Skin of body (tissue), 2 donors: Measurements from ENCODE around the gene STX7. TPM values are rescaled to one million over a fixed set of nuclear protein-coding genes. Genes with fewer than 3 reads are reported as not detected.
A peak's percentile ranks its signal among the peaks of the same experiment; 100 is the strongest.

ENCODE experiments used
- DNase-seq: peaks from one replicate; lab custom pipeline; 2025; lab: John Stamatoyannopoulos, UW
- total RNA-seq: library from RNA; depleted of rRNA; stranded (reverse); fragments of >200 nt; gene quantifications from one replicate; pipeline ENCODE4 v1.2.3, GENCODE V29; 2014

The STX7 gene
- total RNA-seq, 1 donor from 2014 or later, result 25.9 TPM

GRCh38 chr6:132506869-132507808, 5.8 kb downstream of the STX7 start:
- no peak for DNase-seq

- DNase-seq, result no peak
Measured at GRCh38 chr6:132506461-132506860, 6.5 kb downstream of the STX7 start.

- no peak for DNase-seq
Measured at GRCh38 chr6:132505158-132505557, 7.8 kb downstream of the STX7 start.

GRCh38 chr6:132504757-132505156, 8.2 kb downstream of the STX7 start:
- no peak for DNase-seq

- DNase-seq, result no peak
Measured at GRCh38 chr6:132499757-132500156, 13.2 kb downstream of the STX7 start.

- DNase-seq, result no peak
Measured at GRCh38 chr6:132498638-132499037, 14.3 kb downstream of the STX7 start.

- no peak for DNase-seq
Measured at GRCh38 chr6:132496519-132497180, 16.3 kb downstream of the STX7 start.

- no peak for DNase-seq
Measured at GRCh38 chr6:132495604-132496079, 17.3 kb downstream of the STX7 start.

GRCh38 chr6:132494954-132495353, 18.0 kb downstream of the STX7 start:
- no peak for DNase-seq

- DNase-seq, result no peak
Measured at GRCh38 chr6:132491881-132492280, 21.0 kb downstream of the STX7 start.

- DNase-seq, result no peak
Measured at GRCh38 chr6:132491303-132491702, 21.6 kb downstream of the STX7 start.

- DNase-seq, result peak; percentile 11
Measured at GRCh38 chr6:132490478-132491204, 22.3 kb downstream of the STX7 start.

GRCh38 chr6:132490024-132490423, 22.9 kb downstream of the STX7 start:
- no peak for DNase-seq

GRCh38 chr6:132489376-132489775, 23.5 kb downstream of the STX7 start:
- no peak for DNase-seq

GRCh38 chr6:132487762-132488161, 25.2 kb downstream of the STX7 start:
- DNase-seq, result no peak

GRCh38 chr6:132484680-132485018, 28.3 kb downstream of the STX7 start:
- no peak for DNase-seq

GRCh38 chr6:132483779-132484679, 28.9 kb downstream of the STX7 start:
- DNase-seq, result peak; percentile 78

- DNase-seq, result no peak
Measured at GRCh38 chr6:132482581-132482980, 30.3 kb downstream of the STX7 start.

GRCh38 chr6:132481189-132481588, 31.7 kb downstream of the STX7 start:
- DNase-seq, result no peak

- no peak for DNase-seq
Measured at GRCh38 chr6:132479131-132479530, 33.8 kb downstream of the STX7 start.

- no peak for DNase-seq
Measured at GRCh38 chr6:132478674-132479073, 34.2 kb downstream of the STX7 start.
